Activated CD4-positive, alpha-beta T cell treated with anti-CD3 and anti-CD28 coated beads, Interleukin-2, amount 50 U/mL, for 16 hours (primary cell): Measurements from ENCODE around the gene CHST1.

Source experiments
- DNase-seq: peaks from one replicate; pipeline ENCODE4 v3.0.0-alpha.2; 2020

The CHST1 gene

DNA sequence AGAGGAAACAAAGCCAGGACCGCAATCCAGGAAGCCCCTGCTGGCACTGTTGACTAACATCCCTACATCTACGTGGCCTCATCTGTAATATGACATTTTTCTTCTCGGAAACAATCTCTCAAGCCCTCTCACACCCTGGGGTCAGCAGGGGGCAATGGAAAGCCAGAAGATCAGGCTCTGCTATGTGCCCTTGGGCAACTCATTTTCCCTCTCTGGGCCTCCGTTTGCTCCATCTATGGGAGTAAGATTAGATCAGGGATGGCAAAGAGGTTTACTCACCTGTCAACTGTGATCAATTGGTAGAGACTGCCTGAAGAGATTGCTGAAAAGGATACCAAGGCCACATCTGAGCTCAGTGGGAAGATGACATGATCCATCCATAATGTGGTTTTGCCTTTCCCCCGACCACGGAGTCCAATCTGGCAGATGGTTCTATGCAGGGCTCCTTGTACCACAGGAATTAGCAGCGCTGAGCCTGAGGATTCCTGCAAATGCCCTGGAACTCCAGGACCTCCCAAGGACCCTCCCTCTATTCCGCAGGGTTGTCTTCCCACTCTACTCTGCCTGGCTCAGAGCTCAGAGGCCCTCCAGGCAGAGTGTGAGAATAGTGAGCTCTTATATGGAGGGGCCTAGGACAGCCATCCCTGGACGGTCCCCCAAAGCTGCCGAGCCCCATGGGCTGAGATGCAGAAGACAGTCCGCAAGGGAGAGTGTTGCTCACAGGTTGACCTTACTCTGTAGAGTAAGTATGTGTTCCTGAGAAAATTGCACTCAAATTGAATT, 66.1 kb downstream of the CHST1 start:
- no peak for DNase-seq
